Lower leg skin (tissue), 3 donors: ENCODE data around the gene CD207.

Source experiments
- POLR2A ChIP-seq, 2 donors: fragments of 450-650 bp; IDR thresholded peaks; one replicate each; pipeline ENCODE4 v1.6.1; 2016 to 2017; ENCODE audit warnings: antibody characterized with exemption in 2 of 2, mild to moderate bottlenecking in 1 of 2, moderate library complexity in 1 of 2
- TF ChIP-seq, protein P1 (sequence below), 3 donors: fragments of 450-650 bp; IDR thresholded peaks; one replicate each; pipeline ENCODE4 v1.5.1; 2016; ENCODE audit warnings: antibody characterized with exemption in 3 of 3, mild to moderate bottlenecking in 3 of 3, moderate library complexity in 2 of 3

DNA sequence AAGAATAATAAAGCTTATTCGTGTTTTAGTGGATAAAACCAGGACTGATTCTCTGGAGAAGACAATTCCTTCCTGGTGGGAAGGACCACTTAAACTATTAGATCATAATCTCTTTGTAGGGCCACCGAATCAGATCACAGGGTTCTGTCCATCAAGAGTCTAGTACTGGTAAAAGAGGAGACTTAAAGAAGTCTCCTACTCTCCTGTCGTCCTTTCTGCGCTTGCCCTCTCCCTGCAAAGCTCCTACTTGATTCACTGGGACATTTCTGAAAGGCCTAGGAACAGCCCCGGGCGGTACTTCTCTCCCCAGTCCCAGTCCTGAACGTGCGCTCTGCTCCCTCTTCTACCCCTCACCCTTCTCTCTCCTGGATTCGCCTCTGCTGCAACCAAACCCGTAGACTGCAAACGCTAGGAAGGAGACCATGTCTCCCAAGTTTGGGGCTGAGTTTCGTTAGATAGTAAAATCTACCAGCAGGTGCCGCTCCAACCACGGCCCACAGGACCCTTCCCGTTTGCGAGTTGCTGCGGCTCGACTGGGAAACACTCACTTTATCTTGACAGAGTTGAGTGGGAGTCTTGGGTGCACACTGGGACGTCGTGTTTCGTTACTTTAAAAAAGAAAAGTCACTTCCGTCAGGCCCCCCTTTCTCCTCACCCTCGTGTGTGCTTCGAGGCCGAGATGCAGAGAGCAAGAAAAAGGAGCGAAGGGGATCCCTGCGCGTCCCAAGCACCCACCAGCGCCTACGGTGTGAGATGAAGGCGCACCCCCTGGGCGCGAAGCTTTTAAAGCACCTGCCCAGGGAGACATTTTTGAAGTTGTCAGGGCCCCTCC is 46.1 kb downstream of the CD207 start:
- TF ChIP-seq, protein P1, sequence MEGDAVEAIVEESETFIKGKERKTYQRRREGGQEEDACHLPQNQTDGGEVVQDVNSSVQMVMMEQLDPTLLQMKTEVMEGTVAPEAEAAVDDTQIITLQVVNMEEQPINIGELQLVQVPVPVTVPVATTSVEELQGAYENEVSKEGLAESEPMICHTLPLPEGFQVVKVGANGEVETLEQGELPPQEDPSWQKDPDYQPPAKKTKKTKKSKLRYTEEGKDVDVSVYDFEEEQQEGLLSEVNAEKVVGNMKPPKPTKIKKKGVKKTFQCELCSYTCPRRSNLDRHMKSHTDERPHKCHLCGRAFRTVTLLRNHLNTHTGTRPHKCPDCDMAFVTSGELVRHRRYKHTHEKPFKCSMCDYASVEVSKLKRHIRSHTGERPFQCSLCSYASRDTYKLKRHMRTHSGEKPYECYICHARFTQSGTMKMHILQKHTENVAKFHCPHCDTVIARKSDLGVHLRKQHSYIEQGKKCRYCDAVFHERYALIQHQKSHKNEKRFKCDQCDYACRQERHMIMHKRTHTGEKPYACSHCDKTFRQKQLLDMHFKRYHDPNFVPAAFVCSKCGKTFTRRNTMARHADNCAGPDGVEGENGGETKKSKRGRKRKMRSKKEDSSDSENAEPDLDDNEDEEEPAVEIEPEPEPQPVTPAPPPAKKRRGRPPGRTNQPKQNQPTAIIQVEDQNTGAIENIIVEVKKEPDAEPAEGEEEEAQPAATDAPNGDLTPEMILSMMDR (IDR thresholded peaks at IDR 0.05) = no peak
- TF ChIP-seq POLR2A (IDR thresholded peaks at IDR 0.05) = no peak
